ENCODE measurements around the gene SPNS3.
A peak's percentile ranks its signal among the peaks of the same experiment; 100 is the strongest.

SPNS3 gene

GRCh38 chr17:4433515-4434031, at the start of gene SPNS3:
SPNS3 (plus strand) TSS chr17:4433940; CDS start chr17:4433968, 28 bp downstream.
- H3K27ac Mint-ChIP-seq: peak within 1 kb of the TSS; percentile 88
- H3K9me3 Mint-ChIP-seq: no peaks in the 10 kb centered on the region
- H3K27me3 Mint-ChIP-seq: no peaks in the 10 kb centered on the region
- H3K4me3 Mint-ChIP-seq: peak within 1 kb of the TSS; percentile 77
- H3K36me3 Mint-ChIP-seq (ENCODE audit: low read depth): no peaks in the 10 kb centered on the region
- H3K4me1 Mint-ChIP-seq (ENCODE audit: low read depth): peaks cover 32% of the 10 kb centered on the region

DNA sequence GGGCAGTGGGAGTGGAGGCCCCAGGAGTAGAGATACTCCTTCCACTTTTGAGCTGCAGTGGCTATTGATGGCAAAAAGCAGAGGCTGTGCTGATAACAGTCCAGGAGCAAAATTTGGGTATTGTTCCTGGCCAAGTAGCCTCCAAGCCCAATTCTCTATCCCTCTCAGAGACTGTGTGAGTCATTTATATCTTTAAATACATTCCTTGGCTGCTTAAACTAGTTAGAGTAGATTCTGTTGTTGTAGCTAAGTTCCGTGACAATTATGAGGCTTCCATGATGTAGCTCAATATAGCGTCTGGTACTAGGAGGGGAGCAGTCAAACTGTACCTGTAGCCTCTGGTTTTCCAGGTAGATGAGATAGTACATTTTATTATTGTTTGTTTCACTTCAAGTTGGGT, 47.3 kb upstream of the SPNS3 start:
- H3K4me3 Mint-ChIP-seq: no peak overlapping the region
- H3K27me3 Mint-ChIP-seq: no peaks in the 10 kb centered on the region
- no peak overlapping the region for H3K27ac Mint-ChIP-seq
- H3K9me3 Mint-ChIP-seq: no peaks in the 10 kb centered on the region
- no peaks in the 10 kb centered on the region for H3K4me1 Mint-ChIP-seq (ENCODE audit: low read depth)
- no peaks in the 10 kb centered on the region for H3K36me3 Mint-ChIP-seq (ENCODE audit: low read depth)

- Mint-ChIP-seq H3K27me3 (no peaks in the 10 kb centered on the region), H3K4me1 (ENCODE audit: low read depth) (no peaks in the 10 kb centered on the region), H3K9me3 (no peaks in the 10 kb centered on the region), H3K4me3 (no peak overlapping the region), H3K36me3 (ENCODE audit: low read depth) (no peaks in the 10 kb centered on the region), H3K27ac (no peak overlapping the region)
Observed at GRCh38 chr17:4387137-4387536, 46.6 kb upstream of the SPNS3 start.

GRCh38 chr17:4389079-4389478, 44.7 kb upstream of the SPNS3 start:
- Mint-ChIP-seq H3K27ac (no peak overlapping the region), H3K9me3 (no peaks in the 10 kb centered on the region), H3K27me3 (no peaks in the 10 kb centered on the region), H3K36me3 (ENCODE audit: low read depth) (no peaks in the 10 kb centered on the region), H3K4me3 (no peak overlapping the region), H3K4me1 (ENCODE audit: low read depth) (no peaks in the 10 kb centered on the region)

DNA sequence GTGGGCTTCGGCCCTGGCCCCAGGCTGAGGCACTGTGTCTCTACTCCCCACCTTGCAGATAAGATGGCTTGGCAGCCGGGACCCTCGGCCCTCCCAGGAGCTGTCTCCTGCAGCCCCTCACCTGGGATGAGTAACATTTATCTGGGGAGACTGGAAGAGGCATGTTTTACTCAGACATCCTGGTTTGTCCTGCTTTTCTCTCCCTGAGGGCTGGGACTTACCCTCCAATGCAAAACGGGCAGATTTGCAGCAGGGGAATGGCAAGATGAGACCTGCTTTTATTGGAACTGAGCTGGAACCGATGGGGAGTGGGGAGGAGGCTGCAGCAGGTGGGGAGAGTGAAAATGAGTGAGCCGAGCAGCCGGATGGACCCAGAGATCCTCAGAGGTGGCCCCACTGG, 39.9 kb upstream of the SPNS3 start:
- H3K9me3 Mint-ChIP-seq: no peaks in the 10 kb centered on the region
- no peak overlapping the region for H3K27ac Mint-ChIP-seq
- H3K36me3 Mint-ChIP-seq (ENCODE audit: low read depth): no peaks in the 10 kb centered on the region
- H3K4me3 Mint-ChIP-seq: no peak overlapping the region
- peaks cover 9% of the 10 kb centered on the region for H3K4me1 Mint-ChIP-seq (ENCODE audit: low read depth)
- no peaks in the 10 kb centered on the region for H3K27me3 Mint-ChIP-seq

GRCh38 chr17:4394208-4395110, 39.3 kb upstream of the SPNS3 start:
- Mint-ChIP-seq H3K36me3 (ENCODE audit: low read depth) (no peaks in the 10 kb centered on the region), H3K27me3 (no peaks in the 10 kb centered on the region), H3K9me3 (no peaks in the 10 kb centered on the region), H3K4me1 (ENCODE audit: low read depth) (peaks cover 9% of the 10 kb centered on the region), H3K27ac (no peak overlapping the region), H3K4me3 (no peak overlapping the region)

DNA sequence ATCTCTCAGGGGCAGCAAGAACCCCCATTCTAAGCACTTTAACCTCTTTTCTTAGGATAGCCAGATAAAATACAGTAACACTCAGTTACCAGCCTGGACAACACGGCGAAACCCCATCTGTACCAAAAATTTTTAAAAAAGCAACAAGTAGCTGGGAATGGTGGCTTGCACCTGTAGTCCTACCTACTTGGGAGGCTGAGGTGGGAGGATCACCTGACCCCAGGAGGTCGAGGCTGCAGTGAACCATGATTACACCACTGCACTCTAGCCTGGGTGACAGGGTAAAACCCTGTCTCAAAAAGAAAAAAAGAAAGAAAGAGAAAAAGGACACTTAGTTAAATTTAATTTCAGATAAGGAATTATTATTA, 38.6 kb upstream of the SPNS3 start:
- Mint-ChIP-seq H3K4me1 (ENCODE audit: low read depth) (peaks cover 9% of the 10 kb centered on the region), H3K4me3 (no peak overlapping the region), H3K36me3 (ENCODE audit: low read depth) (no peaks in the 10 kb centered on the region), H3K9me3 (no peaks in the 10 kb centered on the region), H3K27me3 (no peaks in the 10 kb centered on the region), H3K27ac (no peak overlapping the region)

DNA sequence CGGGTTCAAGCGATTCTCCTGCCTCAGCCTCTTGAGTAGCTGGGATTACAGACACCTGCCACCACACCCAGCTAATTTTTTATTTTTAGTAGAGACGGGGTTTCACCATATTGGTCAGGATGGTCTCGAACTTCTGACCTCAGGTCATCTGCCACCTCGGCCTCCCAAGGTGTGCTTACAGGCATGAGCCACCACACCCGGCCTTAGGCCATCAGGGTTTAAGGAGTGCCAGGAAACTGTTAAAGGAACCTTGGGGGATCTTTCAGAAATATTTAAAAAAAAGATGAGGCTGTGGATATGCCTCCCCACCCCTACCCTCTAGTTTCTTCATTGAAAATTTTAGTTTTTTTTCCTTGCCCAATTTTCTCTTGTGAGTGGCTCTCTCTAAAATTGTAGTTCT, 35.9 kb upstream of the SPNS3 start:
- H3K36me3 Mint-ChIP-seq (ENCODE audit: low read depth): no peaks in the 10 kb centered on the region
- H3K27me3 Mint-ChIP-seq: no peaks in the 10 kb centered on the region
- H3K27ac Mint-ChIP-seq: no peak overlapping the region

DNA sequence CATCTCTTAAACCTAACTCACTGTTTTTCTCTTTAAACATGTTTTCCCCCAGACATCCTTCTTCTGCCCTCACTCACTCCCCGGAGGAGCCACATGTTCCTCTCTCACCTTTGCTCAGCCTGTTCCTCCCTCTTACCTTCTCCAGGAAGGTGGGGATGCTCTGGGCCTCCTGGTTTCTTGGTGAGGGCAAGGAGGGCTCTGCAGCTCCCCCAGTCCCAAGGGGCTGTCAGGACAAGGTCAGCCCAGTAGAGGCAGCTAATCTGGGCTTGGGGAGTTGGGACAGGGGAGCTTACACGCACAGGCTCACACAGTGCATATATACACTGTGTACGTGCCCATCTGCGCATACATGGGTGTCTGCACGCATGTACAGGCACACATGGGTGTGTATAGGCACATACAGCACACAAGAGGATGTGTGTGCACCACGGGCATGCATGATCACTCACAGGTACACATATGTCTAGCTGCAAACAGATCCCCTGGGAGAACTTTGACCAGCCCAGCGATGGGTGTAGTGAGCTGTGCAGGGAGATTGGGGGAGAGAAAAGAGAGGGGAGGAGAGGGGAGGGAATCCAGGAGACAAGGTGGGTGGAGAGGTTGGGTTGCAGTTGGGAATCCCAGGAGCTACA, 28.6 kb upstream of the SPNS3 start:
- Mint-ChIP-seq H3K9me3 (no peaks in the 10 kb centered on the region), H3K4me3 (no peak overlapping the region), H3K27ac (no peak overlapping the region), H3K4me1 (ENCODE audit: low read depth) (no peaks in the 10 kb centered on the region), H3K27me3 (no peaks in the 10 kb centered on the region), H3K36me3 (ENCODE audit: low read depth) (no peaks in the 10 kb centered on the region)

More for the DNA sequence above, 35.9 kb upstream of the SPNS3 start:
- H3K4me3 Mint-ChIP-seq: no peak overlapping the region
- no peaks in the 10 kb centered on the region for H3K9me3 Mint-ChIP-seq
- peaks cover 9% of the 10 kb centered on the region for H3K4me1 Mint-ChIP-seq (ENCODE audit: low read depth)

DNA sequence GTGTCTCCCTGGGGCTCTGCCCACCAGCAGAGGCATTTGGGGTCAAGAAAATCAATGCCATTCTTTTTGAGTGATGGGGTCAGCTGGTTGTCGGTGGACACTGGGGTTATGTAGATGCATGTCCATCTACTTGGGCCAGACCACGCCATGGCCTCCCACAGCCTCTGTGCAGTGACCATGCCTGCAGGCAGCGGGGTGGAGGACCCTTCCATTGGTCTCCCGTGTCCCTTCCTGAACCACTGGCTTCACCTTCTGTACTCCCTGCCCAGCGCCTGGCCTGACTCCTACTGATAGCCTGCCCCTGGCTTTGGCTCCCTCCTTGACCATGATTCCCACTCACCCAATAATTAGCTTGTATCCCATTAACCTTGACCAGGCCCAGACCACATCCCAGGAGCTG, 28.0 kb upstream of the SPNS3 start:
- Mint-ChIP-seq H3K9me3 (no peaks in the 10 kb centered on the region), H3K36me3 (ENCODE audit: low read depth) (no peaks in the 10 kb centered on the region), H3K27ac (no peak overlapping the region), H3K27me3 (no peaks in the 10 kb centered on the region), H3K4me3 (no peak overlapping the region), H3K4me1 (ENCODE audit: low read depth) (no peaks in the 10 kb centered on the region)

DNA sequence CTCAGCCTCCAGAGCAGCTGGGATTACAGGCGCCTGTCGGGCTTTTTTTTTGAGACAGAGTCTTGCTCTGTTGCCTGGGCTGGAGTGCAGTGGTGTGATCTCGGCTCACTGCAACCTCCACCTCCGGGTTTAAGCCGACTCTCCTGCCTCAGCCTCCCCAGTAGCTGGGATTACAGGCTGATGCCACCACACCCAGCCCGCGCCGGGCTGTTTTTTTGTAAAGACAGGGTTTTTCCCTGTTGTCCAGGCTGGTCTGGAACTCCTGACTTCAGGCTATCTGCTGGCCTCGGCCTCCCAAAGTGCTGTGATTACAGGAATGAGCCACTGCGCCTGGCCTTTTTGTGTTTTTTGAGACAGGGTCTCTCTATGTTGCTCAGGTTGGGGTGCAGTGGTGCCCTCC, 27.4 kb upstream of the SPNS3 start:
- Mint-ChIP-seq H3K27ac (no peak overlapping the region), H3K36me3 (ENCODE audit: low read depth) (no peaks in the 10 kb centered on the region), H3K4me1 (ENCODE audit: low read depth) (no peaks in the 10 kb centered on the region), H3K27me3 (no peaks in the 10 kb centered on the region), H3K9me3 (no peaks in the 10 kb centered on the region), H3K4me3 (no peak overlapping the region)

GRCh38 chr17:4407216-4407615, 26.5 kb upstream of the SPNS3 start:
- H3K36me3 Mint-ChIP-seq (ENCODE audit: low read depth): no peaks in the 10 kb centered on the region
- no peak overlapping the region for H3K4me3 Mint-ChIP-seq
- no peak overlapping the region for H3K27ac Mint-ChIP-seq
- H3K9me3 Mint-ChIP-seq: no peaks in the 10 kb centered on the region
- H3K4me1 Mint-ChIP-seq (ENCODE audit: low read depth): no peaks in the 10 kb centered on the region
- no peaks in the 10 kb centered on the region for H3K27me3 Mint-ChIP-seq

- Mint-ChIP-seq H3K4me1 (ENCODE audit: low read depth) (peaks cover 1% of the 10 kb centered on the region), H3K4me3 (no peak overlapping the region), H3K27me3 (no peaks in the 10 kb centered on the region), H3K27ac (no peak overlapping the region), H3K36me3 (ENCODE audit: low read depth) (no peaks in the 10 kb centered on the region), H3K9me3 (no peaks in the 10 kb centered on the region)
Observed at GRCh38 chr17:4407851-4408250, 25.9 kb upstream of the SPNS3 start.

- Mint-ChIP-seq H3K9me3 (no peaks in the 10 kb centered on the region), H3K4me1 (ENCODE audit: low read depth) (peaks cover 4% of the 10 kb centered on the region), H3K36me3 (ENCODE audit: low read depth) (no peaks in the 10 kb centered on the region), H3K27me3 (no peaks in the 10 kb centered on the region), H3K27ac (no peak overlapping the region), H3K4me3 (no peak overlapping the region)
Observed at GRCh38 chr17:4409659-4410058, 24.1 kb upstream of the SPNS3 start.

- H3K27me3 Mint-ChIP-seq: no peaks in the 10 kb centered on the region
- H3K4me1 Mint-ChIP-seq (ENCODE audit: low read depth): peaks cover 4% of the 10 kb centered on the region
- no peak overlapping the region for H3K4me3 Mint-ChIP-seq
- H3K27ac Mint-ChIP-seq: no peak overlapping the region
- H3K9me3 Mint-ChIP-seq: no peaks in the 10 kb centered on the region
- H3K36me3 Mint-ChIP-seq (ENCODE audit: low read depth): no peaks in the 10 kb centered on the region
Observed at GRCh38 chr17:4411201-4411600, 22.5 kb upstream of the SPNS3 start.

All from stimulated activated naive CD8-positive, alpha-beta T cell treated with anti-CD3 and anti-CD28 coated beads, Interleukin-15, Interleukin-2, amounts not matched to agents 100 ng/mL and 50 ng/mL, for 24 hours (primary cell).